Measurements from ENCODE around the gene APOB.

DNA sequence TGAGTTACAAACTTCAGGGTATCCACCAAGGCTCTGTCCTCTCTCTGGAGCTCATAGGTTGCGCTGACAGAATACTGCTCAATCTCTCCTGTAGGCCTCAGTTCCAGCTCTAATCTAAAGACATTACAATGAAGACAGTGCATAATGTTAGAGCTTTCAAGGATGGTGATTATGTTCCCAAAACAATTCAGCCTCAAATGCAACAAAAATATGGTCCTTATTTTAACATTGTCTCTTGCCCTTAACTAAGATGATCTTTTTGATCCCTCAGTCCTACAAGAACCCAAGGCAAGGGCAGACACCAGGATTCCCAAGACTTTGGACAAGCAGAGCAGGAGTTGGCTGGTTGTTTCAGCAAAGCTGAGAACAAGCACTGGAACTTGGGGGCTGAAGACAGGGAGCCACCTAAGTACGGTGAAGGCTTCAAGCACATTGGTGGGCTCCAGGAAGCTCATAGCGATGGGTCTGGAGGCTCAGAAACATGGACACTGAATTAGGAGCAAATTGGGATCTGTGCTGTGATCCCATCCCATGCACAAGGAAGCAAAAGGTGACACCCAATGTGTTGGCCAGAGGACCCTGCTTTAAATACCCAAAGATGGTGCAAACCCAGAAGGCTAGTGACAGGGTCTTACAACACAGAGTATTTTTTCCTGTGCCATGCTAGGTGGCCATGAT lies 24.7 kb downstream of the APOB start:
- TF ChIP-seq, protein P1, sequence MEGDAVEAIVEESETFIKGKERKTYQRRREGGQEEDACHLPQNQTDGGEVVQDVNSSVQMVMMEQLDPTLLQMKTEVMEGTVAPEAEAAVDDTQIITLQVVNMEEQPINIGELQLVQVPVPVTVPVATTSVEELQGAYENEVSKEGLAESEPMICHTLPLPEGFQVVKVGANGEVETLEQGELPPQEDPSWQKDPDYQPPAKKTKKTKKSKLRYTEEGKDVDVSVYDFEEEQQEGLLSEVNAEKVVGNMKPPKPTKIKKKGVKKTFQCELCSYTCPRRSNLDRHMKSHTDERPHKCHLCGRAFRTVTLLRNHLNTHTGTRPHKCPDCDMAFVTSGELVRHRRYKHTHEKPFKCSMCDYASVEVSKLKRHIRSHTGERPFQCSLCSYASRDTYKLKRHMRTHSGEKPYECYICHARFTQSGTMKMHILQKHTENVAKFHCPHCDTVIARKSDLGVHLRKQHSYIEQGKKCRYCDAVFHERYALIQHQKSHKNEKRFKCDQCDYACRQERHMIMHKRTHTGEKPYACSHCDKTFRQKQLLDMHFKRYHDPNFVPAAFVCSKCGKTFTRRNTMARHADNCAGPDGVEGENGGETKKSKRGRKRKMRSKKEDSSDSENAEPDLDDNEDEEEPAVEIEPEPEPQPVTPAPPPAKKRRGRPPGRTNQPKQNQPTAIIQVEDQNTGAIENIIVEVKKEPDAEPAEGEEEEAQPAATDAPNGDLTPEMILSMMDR (IDR thresholded peaks at IDR 0.05 in 2 of 3, conservative IDR thresholded peaks at IDR 0.05 in 1 of 3; ENCODE audit: control insufficient read depth in 2 of 3, extremely low read depth in 1 of 3, insufficient read depth in 1 of 3, low read depth in 3 of 3, low read length in 3 of 3), result no peak
- TF ChIP-seq TAF1 (IDR thresholded peaks at IDR 0.05; ENCODE audit: borderline replicate concordance, low read depth, low read length) (no peak), FOXM1 (IDR thresholded peaks at IDR 0.05; ENCODE audit: low read depth, low read length) (no peak), KAT2A (conservative IDR thresholded peaks at IDR 0.05; ENCODE audit: control insufficient read depth, low read depth, low read length) (no peak), POLR2A (IDR thresholded peaks at IDR 0.05; ENCODE audit: low read depth, low read length) (no peak), BHLHE40 (IDR thresholded peaks at IDR 0.05; ENCODE audit: borderline replicate concordance in 1 of 2, low read depth in 2 of 2, low read length in 1 of 2) (no peak)
